ENCODE data around the gene NANP. TPM values are rescaled to one million over a fixed set of nuclear protein-coding genes. Genes with fewer than 3 reads are reported as not detected.

The NANP gene, protein sequence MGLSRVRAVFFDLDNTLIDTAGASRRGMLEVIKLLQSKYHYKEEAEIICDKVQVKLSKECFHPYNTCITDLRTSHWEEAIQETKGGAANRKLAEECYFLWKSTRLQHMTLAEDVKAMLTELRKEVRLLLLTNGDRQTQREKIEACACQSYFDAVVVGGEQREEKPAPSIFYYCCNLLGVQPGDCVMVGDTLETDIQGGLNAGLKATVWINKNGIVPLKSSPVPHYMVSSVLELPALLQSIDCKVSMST
- 5.5 and 6.9 TPM in 2 replicates for total RNA-seq

GRCh38 chr20:25623736-25624499 is at the start of gene NANP:
Gene NANP (minus strand): TSS chr20:25624014. CDS start chr20:25623948, 66 bp downstream.

GRCh38 chr20:25584905-25585704 is 38.7 kb downstream of the NANP start, which contains the start of gene NINL:
Gene NINL (minus strand): TSS chr20:25585531. CDS start chr20:25526587, 58,944 bp downstream.

Other genes with a start within 250 kb of the NANP start
- 79.2 and 82.8 TPM in 2 replicates for gene ABHD12, start 233.2 kb downstream of the NANP start, total RNA-seq
- 18.4 and 19.5 TPM in 2 replicates for gene GINS1, start 216.3 kb downstream of the NANP start, total RNA-seq
- 5.8 and 6.9 TPM in 2 replicates for gene NINL, start 38.5 kb downstream of the NANP start, total RNA-seq
- 5.9 and 7.7 TPM in 2 replicates for gene ZNF337, start 72.8 kb upstream of the NANP start, total RNA-seq

Data from bronchus fibroblast of lung (primary cell).